HG03066 (cell line): ENCODE measurements around the gene MLST8.
"Not testable (repeated sequence)": the region's sequence is repeated elsewhere in the genome, so short reads cannot be mapped to it uniquely, and the experiment has no call there.

ENCODE experiments used
- ATAC-seq: cut with Tn5 transposase; IDR thresholded peaks from one replicate; pipeline ENCODE4 v1.9.1; 2021; ENCODE audit warnings: low read depth; ENCODE audit not compliant: unreplicated experiment

The MLST8 gene

DNA sequence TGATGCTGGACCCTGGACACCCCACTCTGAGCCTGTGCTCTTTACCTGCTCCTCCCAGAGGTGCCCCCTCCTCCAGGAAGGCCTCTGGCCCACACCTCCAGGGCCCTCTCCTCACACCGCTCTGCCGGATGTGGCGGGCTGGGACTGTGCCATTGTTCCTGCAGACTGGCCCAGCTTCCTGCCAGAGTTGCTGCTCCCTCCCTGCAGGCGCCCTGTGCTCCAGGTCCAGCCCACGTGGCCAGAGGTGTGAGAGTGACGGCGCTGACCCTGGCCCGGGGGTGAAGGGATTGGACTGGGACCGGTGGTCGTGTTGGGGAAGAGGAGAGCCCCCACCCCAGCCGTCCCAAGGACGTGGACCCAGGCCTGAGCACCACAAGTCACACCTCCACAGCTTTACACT, 23.8 kb downstream of the MLST8 start:
- ATAC-seq = no peak

DNA sequence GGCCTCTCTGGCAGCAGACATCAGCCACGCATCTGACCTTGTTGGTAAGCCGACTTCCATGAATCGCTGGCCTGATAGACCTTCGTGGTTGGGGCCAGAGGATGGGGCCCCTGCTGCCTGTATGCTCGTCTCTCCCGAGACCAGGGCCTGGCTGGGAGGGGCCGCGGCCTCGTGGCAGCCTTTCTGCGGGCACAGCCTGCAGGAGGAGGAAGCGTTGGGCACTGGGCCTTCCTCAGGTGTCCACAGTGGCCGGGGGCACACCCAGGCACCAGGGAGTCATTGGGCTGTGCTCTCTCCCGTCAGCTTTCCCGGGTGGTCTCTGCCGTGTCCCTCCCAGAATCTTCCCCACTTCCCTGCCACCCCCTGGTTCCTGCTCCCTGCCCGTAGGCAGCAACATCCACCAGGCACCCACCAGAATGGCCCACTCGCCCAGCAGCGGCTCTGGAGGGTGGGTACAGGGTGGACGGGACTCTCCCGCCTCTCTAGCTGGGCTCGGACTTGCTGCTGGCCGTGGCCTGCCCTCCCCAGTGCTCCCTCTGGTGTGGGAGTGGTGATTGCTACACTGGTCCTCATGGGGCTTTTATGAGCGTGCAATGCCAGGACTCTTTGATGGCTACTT, 24.5 kb downstream of the MLST8 start:
- no peak for ATAC-seq

- ATAC-seq = no peak
These were observed 25.1 kb downstream of the MLST8 start for GRCh38 chr16:2230376-2230775.

GRCh38 chr16:2231016-2231931, 26.0 kb downstream of the MLST8 start:
- no peak for ATAC-seq

GRCh38 chr16:2232094-2232990, 27.1 kb downstream of the MLST8 start:
- no peak for ATAC-seq

- ATAC-seq = no peak
These were observed 28.0 kb downstream of the MLST8 start for GRCh38 chr16:2233046-2233775.

DNA sequence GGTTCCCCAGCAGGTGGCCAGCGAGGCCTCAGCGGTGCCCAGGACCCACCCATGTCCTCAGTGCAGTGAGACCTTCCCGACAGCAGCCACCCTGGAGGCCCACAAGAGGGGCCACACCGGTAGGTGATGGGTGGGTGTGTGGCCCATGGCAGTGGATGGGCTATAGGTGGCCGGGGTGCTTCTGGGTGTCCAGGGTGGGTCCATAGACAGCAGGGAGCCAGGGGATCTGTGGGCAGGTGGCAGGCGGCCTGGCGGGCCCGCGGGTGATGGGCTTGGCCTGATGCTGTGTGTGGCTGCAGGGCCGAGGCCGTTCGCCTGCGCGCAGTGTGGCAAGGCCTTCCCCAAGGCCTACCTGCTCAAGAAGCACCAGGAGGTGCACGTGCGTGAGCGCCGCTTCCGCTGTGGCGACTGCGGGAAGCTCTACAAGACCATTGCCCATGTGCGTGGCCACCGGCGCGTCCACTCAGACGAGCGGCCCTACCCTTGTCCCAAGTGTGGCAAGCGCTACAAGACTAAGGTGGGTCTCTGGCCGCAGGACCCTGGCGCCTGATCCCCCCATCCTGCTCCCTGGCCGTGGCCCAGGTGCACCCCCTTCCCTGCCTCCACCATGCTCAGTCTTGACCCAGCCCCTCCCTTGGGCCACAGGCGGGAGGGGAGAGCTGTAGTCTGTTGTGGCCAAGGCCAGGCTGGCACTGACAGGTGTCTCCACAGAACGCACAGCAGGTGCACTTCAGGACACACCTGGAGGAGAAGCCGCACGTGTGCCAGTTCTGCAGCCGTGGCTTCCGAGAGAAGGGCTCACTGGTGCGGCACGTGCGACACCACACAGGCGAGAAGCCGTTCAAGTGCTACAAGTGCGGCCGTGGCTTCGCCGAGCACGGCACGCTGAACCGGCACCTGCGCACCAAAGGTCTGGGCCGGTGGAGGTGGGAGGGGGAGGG, 28.9 kb downstream of the MLST8 start:
- ATAC-seq = no peak

- no peak for ATAC-seq
These were observed 29.5 kb downstream of the MLST8 start for GRCh38 chr16:2234813-2235170.

DNA sequence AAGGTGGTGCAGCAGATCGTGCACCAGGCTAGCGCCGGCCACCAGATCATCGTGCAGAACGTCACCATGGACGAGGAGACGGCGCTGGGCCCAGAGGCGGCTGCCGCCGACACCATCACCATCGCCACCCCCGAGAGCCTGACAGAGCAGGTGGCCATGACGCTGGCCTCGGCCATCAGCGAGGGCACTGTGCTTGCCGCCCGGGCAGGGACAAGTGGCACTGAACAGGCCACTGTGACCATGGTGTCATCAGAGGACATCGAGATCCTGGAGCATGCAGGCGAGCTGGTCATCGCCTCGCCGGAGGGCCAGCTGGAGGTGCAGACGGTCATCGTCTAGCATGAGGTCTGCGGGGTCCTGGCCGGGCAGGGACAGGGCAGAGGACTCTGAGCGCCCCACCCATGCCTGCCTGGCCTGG, 30.0 kb downstream of the MLST8 start:
- no peak for ATAC-seq

DNA sequence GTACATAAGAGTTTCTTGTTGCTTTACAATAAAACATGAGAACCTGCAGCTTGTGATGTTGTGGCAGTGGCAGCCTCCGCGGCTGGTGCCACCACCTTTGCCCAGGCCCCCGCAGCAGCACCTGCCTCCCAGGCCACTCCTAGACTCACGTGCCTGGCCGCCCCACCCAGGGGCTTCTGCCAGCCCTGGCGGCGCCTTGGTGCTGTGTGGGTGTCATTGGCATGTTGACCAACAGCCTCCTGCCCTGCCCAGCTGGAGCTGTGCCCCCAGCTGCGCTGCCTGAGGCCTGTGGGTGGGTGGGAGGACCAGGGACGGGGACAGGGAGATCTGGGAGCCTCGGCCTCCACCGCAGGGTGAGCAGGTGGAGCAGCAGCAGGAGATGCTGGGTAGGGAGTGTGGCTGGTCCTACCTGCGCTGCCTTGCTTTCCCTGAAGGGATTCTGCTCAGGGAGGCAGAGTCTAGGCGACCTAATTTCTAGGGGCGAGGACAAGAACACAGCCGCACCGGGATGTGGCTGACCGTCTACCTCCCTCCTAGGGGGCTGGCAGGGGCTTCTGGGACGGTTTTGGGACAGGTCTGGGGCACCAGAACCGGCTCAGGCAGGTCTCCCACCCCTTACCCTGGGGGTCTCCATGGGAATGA, 30.6 kb downstream of the MLST8 start:
- ATAC-seq = no peak

DNA sequence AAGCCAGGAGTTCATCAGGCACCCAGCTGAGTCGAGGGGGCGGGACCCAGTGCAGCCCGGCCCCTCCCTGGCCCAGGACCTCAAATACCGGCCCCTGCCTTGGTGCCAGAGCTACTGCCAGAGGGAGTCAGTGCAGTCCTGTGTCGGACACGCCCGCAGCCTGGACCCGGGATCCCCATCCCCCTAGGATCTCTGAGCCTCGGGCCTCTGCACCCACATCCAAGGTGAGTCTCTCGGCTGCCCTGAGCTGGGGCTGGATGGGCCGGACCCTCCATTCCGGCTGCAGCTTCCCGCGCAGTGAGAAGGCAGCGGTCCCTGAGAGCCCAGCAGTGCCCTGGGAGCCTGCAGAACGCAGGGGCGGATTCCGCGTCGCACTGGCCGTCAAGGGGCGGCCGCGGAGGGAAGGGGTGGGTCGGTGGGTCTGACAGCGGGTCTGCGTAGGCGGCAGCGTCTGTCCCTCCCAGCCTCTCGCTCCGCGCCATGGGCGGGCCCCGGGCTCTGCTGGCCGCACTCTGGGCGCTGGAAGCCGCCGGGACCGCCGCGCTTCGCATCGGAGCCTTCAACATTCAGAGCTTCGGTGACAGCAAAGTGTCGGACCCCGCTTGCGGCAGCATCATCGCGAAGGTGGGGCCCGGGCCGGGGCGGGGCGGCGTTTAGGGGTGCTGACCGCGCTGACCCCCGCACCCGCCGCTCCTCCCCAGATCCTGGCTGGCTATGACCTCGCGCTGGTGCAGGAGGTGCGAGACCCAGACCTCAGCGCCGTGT, 31.3 kb downstream of the MLST8 start, which contains the start of gene DNASE1L2:
TSS of gene DNASE1L2 (plus strand) at position 108 of the 765 bp plus-strand sequence. CDS start at position 481, 373 bp downstream.
- ATAC-seq = no peak

- ATAC-seq = no peak
These were observed 31.8 kb downstream of the MLST8 start for GRCh38 chr16:2237102-2237482.

DNA sequence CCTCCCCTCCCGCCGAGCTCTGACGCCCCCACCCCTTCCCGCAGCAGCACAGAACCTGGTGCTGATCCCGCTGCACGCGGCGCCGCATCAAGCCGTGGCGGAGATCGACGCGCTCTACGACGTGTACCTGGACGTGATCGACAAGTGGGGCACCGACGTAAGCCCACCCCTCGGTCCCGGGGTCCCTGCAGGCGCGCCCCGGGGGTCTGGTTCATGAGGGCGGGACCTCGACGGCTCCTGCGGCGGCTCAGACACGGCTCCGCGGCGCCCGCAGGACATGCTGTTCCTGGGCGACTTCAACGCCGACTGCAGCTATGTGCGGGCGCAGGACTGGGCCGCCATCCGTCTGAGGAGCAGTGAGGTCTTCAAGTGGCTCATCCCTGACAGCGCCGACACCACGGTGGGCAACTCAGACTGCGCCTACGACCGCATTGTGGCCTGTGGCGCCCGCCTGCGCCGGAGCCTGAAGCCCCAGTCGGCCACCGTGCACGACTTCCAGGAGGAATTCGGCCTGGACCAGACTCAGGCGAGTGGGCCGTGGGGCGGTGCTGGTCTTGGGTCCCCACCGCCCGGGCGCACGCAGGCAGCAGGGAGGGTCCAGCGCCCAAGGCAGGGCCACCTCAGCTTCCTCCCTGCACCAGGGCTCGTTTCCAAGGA, 32.4 kb downstream of the MLST8 start:
- no peak for ATAC-seq

GRCh38 chr16:2238150-2238837, 33.0 kb downstream of the MLST8 start:
- no peak for ATAC-seq

DNA sequence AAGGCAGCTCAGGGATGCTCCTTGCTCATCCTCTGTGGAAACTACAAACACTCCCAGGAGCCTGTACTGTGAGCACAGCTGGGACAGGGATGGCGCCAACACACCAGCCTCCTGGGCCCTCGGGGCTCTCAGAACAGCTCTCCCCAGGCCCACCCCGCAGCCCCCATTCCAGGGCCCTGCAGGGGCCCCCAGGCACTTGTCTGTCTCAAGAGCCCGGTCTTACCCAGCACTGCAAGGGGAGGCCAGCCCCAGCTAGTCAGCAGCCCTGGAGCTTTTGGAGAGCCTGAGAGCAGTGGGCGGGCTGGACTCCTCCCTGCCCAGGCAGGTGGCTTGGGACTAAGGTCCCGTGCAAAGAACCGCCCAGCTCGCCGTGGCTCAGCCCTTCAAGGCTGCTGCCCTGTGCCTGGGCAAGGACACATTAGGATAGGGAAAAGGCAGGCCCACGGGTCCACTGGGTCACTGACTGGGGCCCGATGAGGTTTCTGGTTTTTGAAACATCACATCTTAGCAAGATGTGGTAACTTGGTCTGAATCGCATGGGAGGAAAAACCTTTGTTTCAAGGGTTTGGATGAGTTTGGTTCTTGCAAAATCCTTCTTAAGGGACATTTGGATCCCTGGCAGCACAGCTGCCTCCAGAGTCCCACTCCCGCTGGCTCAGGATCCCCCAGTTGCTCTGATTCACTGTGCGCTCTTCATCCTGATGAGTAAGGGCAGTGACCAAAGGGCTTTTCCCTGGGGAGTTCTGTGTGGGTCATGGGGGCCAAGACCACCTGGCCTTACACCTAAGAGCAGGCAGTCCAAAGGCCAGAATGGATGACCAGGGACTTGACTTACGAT, 33.8 kb downstream of the MLST8 start:
- ATAC-seq = no peak

GRCh38 chr16:2240331-2240730, 35.1 kb downstream of the MLST8 start:
- ATAC-seq = not testable (repeated sequence)
